Erythroblast (primary cell): ENCODE measurements around the gene OR6C65.
"Not testable (repeated sequence)": the region's sequence is repeated elsewhere in the genome, so short reads cannot be mapped to it uniquely, and the experiment has no call there.

Experiments
- GATA1 ChIP-seq: IDR thresholded peaks from 2 replicates; pipeline ENCODE4 v1.6.1; 2011; ENCODE audit warnings: low read depth, mild to moderate bottlenecking, control low read depth, low read length, moderate library complexity
- POLR2A ChIP-seq: IDR thresholded peaks from 2 replicates; pipeline ENCODE4 v1.6.1; 2011; ENCODE audit warnings: mild to moderate bottlenecking, low read length

- not testable (repeated sequence) for TF ChIP-seq POLR2A, GATA1
Observed at GRCh38 chr12:55355338-55355737, 45.0 kb upstream of the OR6C65 start.
